PFSK-1 (cell line): ENCODE results near the gene ACTR1A.

ENCODE experiments used
- FOXP2 ChIP-seq: optimal IDR thresholded peaks from 2 replicates; pipeline ENCODE3; 2011; ENCODE audit warnings: borderline replicate concordance, control low read depth, inconsistent platforms; ENCODE audit not compliant: insufficient read depth; ENCODE audit errors: extremely low read length, extremely low read depth
- POLR2AphosphoS5 ChIP-seq: IDR thresholded peaks from 2 replicates; pipeline ENCODE4 v1.6.1; 2012; ENCODE audit warnings: low read depth, mild to moderate bottlenecking, control low read depth, low read length, moderate library complexity
- REST ChIP-seq, 2 experiments: IDR thresholded peaks; 2 replicates each; pipeline versions ENCODE4 v1.6.1 to v1.8.0; 2011 to 2012; ENCODE audit warnings: low read depth in 2 of 2, low read length in 2 of 2, control low read depth in 1 of 2, inconsistent platforms in 1 of 2, mild to moderate bottlenecking in 1 of 2, moderate library complexity in 1 of 2; ENCODE audit not compliant: insufficient read depth in 1 of 2
- SIN3A ChIP-seq: IDR thresholded peaks from 2 replicates; pipeline ENCODE4 v1.6.1; 2012; ENCODE audit warnings: mild to moderate bottlenecking, low read length, moderate library complexity, borderline replicate concordance; ENCODE audit not compliant: insufficient read depth
- TAF1 ChIP-seq: IDR thresholded peaks from 2 replicates; pipeline ENCODE4 v1.6.1; 2012; ENCODE audit warnings: low read length, control low read depth, borderline replicate concordance; ENCODE audit not compliant: insufficient read depth

ACTR1A gene

DNA sequence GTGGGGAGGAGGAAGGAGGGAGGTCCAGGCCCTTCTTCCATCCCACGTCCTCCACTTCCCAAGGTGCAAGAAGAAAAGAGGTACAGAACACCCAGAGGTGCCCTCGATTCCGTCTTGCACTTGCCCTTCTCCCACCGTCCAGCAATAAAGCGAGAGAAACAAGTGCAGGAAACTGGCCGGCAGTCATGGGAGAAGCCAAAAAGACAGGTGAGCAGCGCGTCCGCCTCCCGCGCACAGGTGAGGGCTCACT, 52.5 kb downstream of the ACTR1A start:
- no peak for TF ChIP-seq POLR2AphosphoS5

GRCh38 chr10:102449321-102450123, 53.0 kb downstream of the ACTR1A start:
- no peak for TF ChIP-seq REST (IDR thresholded peaks at IDR 0.05; ENCODE audit: insufficient read depth in 1 of 2, low read depth in 2 of 2, low read length in 2 of 2)
- TF ChIP-seq FOXP2: no peak

DNA sequence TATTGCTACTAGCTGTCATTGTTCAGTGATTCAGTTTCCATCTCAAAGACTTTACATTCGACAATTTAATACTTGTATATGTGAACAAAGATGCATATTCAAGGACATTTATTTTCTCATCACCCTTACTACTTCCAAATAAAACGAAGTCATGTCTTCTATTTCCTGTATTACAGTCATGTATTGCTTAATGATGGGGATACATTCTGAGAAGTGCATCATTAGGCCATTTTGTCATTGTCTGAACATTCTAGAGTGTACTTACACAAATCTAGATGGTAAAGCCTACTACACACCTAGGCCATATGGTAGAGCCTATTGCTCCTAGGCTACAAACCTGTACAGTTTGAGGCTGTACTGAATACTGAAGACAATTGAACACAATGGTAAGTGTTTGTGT, 57.7 kb downstream of the ACTR1A start:
- TF ChIP-seq FOXP2 (no peak), SIN3A (no peak), REST (IDR thresholded peaks at IDR 0.05; ENCODE audit: insufficient read depth in 1 of 2, low read depth in 2 of 2, low read length in 2 of 2) (no peak), POLR2AphosphoS5 (no peak), TAF1 (no peak)

GRCh38 chr10:102438374-102438773, 64.1 kb downstream of the ACTR1A start:
- no peak for TF ChIP-seq FOXP2
- no peak for TF ChIP-seq SIN3A
- no peak for TF ChIP-seq TAF1
- TF ChIP-seq POLR2AphosphoS5: no peak

GRCh38 chr10:102437515-102437914, 65.0 kb downstream of the ACTR1A start:
- TF ChIP-seq POLR2AphosphoS5: no peak

GRCh38 chr10:102436312-102436711, 66.2 kb downstream of the ACTR1A start:
- no peak for TF ChIP-seq TAF1
- no peak for TF ChIP-seq REST (IDR thresholded peaks at IDR 0.05; ENCODE audit: insufficient read depth in 1 of 2, low read depth in 2 of 2, low read length in 2 of 2)
- TF ChIP-seq FOXP2: no peak
- TF ChIP-seq SIN3A: no peak
- TF ChIP-seq POLR2AphosphoS5: no peak

DNA sequence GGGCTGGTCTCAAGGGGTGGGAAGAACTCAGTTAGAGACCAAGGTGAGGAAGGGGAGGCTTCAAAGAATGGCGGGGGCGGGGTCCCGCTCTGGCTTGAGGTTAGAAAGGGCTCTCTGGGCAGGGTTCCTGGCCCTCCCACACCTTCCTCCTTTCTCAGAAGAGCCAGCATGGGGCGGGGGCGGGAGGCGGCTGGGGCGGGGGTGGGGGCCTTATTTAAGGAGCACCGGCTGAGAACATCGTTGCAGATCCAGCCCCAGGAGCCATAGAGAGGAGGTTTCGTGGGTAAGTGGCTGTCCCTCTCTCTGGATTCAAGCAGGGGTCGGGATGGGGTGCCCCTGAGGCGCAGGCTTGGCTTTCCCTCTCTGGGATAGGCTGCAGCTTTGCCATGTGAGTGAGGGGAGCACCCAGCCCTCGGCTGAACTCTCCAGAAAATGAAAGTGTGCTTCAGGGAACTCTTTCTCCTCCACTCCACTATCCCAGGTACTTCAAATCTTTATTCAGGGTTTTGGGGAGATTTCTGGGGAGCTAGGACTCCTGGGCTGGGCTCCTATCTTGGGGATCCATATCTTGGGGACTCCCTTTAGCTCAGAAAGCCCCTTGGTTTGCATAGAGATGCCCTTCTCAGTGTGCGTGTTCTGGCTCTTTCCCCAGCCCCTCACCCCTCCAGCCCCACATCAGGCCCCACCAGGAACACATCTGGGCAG, 66.8 kb downstream of the ACTR1A start:
- TF ChIP-seq REST (IDR thresholded peaks at IDR 0.05; ENCODE audit: insufficient read depth in 1 of 2, low read depth in 2 of 2, low read length in 2 of 2): no peak
- TF ChIP-seq POLR2AphosphoS5: no peak
- no peak for TF ChIP-seq SIN3A
- no peak for TF ChIP-seq FOXP2
- TF ChIP-seq TAF1: no peak
